Activated T-cell treated with anti-CD3 and anti-CD28 coated beads, Interleukin-2, amount 50 U/mL, for 48 hours (primary cell): ENCODE results near the gene NPTXR.

Experiments used
- DNase-seq, 2 experiments: peaks; one replicate each; pipeline ENCODE4 v3.0.0-alpha.2; 2020

NPTXR gene

GRCh38 chr22:38793317-38793716, 50.5 kb downstream of the NPTXR start:
- DNase-seq = no peak

- peak in 1 of 2 experiments; percentile 32 for DNase-seq
Observed at GRCh38 chr22:38792833-38793232, 51.0 kb downstream of the NPTXR start.

- no peak for DNase-seq
Observed at GRCh38 chr22:38789606-38790005, 54.2 kb downstream of the NPTXR start.

- DNase-seq = no peak
Observed at GRCh38 chr22:38788846-38789245, 55.0 kb downstream of the NPTXR start.

GRCh38 chr22:38788021-38788816, 55.6 kb downstream of the NPTXR start:
- no peak for DNase-seq

- no peak for DNase-seq
Observed at GRCh38 chr22:38786631-38787030, 57.2 kb downstream of the NPTXR start.

GRCh38 chr22:38784856-38785255, 59.0 kb downstream of the NPTXR start:
- no peak for DNase-seq

GRCh38 chr22:38784035-38784434, 59.8 kb downstream of the NPTXR start:
- DNase-seq = no peak

GRCh38 chr22:38783095-38783615, 60.7 kb downstream of the NPTXR start:
- DNase-seq = no peak

- DNase-seq = no peak
Observed at GRCh38 chr22:38782402-38783094, 61.3 kb downstream of the NPTXR start.

- DNase-seq = no peak
Observed at GRCh38 chr22:38781033-38781432, 62.8 kb downstream of the NPTXR start.

GRCh38 chr22:38777087-38777671, 66.6 kb downstream of the NPTXR start:
- no peak for DNase-seq

- no peak for DNase-seq
Observed at GRCh38 chr22:38776086-38776485, 67.7 kb downstream of the NPTXR start.

- DNase-seq = no peak
Observed at GRCh38 chr22:38775656-38776055, 68.2 kb downstream of the NPTXR start.

GRCh38 chr22:38774496-38775166, 69.2 kb downstream of the NPTXR start:
- DNase-seq = no peak

- DNase-seq = no peak
Observed at GRCh38 chr22:38773363-38773946, 70.4 kb downstream of the NPTXR start.

GRCh38 chr22:38772623-38772873, 71.3 kb downstream of the NPTXR start:
- DNase-seq = no peak

- DNase-seq = no peak
Observed at GRCh38 chr22:38770257-38770949, 73.4 kb downstream of the NPTXR start.
